Parathyroid adenoma (tissue), 2 donors: ENCODE data around the gene DDX27.

Experiments used
- H2AFZ ChIP-seq: fragments of 300-600 bp; sonication (generic); one replicate; pipeline ENCODE4 v1.7.0; 2017; ENCODE audit warnings: antibody characterized with exemption, mild to moderate bottlenecking
- H3K27ac ChIP-seq: fragments of 300-600 bp; sonication (generic); one replicate; pipeline ENCODE4 v1.7.0; 2017
- H3K27me3 ChIP-seq: fragments of 300-600 bp; sonication (generic); one replicate; pipeline ENCODE4 v1.7.0; 2017; ENCODE audit warnings: low read length; ENCODE audit not compliant: control insufficient read depth, insufficient read depth
- H3K36me3 ChIP-seq: fragments of 300-600 bp; sonication (generic); one replicate; pipeline ENCODE4 v1.7.0; 2017; ENCODE audit warnings: low read length; ENCODE audit not compliant: control insufficient read depth, insufficient read depth
- H3K4me1 ChIP-seq: fragments of 300-600 bp; sonication (generic); one replicate; pipeline ENCODE4 v1.7.0; 2017; ENCODE audit warnings: control low read depth
- H3K4me2 ChIP-seq: fragments of 300-600 bp; sonication (generic); one replicate; pipeline ENCODE4 v1.7.0; 2017; ENCODE audit warnings: low read length
- H3K4me3 ChIP-seq: fragments of 300-600 bp; sonication (generic); one replicate; pipeline ENCODE4 v1.7.0; 2017; ENCODE audit warnings: low read depth, low read length
- H3K79me2 ChIP-seq: fragments of 300-600 bp; sonication (generic); one replicate; pipeline ENCODE4 v1.7.0; 2017; ENCODE audit warnings: control low read depth
- H3K9ac ChIP-seq: fragments of 300-600 bp; sonication (generic); one replicate; pipeline ENCODE4 v1.7.0; 2017; ENCODE audit warnings: mild to moderate bottlenecking
- H3K9me3 ChIP-seq: fragments of 300-600 bp; sonication (generic); one replicate; pipeline ENCODE4 v1.7.0; 2017; ENCODE audit warnings: low read length; ENCODE audit not compliant: control insufficient read depth
- TF ChIP-seq, protein P1 (sequence below): fragments of 300-600 bp; sonication (generic); IDR thresholded peaks from one replicate; pipeline ENCODE4 v1.7.0; 2017; ENCODE audit warnings: antibody characterized with exemption, mild to moderate bottlenecking
- donor health status: primary hyperparathyroidism.

DDX27 gene

DNA sequence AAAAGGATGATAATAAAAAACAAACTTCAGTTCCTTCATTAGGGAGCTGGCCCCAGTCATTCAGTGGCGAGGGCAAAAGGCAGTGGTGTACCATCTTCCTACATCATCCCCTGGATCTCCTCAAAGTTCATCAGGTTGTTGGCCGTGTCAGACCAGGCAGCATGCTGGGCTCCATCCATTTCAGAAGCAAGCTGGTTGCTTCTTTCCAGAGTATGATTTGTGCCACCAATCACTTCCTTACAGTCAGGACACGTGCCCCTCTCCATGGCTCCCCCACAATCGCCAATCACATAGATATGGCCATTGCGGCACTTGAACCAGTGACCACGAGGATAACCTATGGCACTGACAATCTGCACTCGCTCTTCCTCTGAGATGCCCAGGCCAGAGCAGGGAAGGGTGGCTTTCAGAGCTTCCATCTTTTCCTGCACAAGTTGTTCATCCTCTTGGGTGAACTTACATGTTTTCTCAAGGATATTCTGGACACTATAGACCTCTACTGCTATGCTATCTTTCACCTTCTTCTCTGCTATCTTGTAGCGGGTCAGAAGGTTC is 28.0 kb downstream of the DDX27 start:
- no peak overlapping the region for H2AFZ ChIP-seq
- no peak overlapping the region for H3K9ac ChIP-seq
- no peaks in the 10 kb centered on the region for H3K36me3 ChIP-seq
- H3K4me2 ChIP-seq, result no peak overlapping the region
- H3K9me3 ChIP-seq, result no peaks in the 10 kb centered on the region
- no peaks in the 10 kb centered on the region for H3K4me1 ChIP-seq
- H3K4me3 ChIP-seq, result no peak overlapping the region
- no peaks in the 10 kb centered on the region for H3K79me2 ChIP-seq
- TF ChIP-seq, protein P1, sequence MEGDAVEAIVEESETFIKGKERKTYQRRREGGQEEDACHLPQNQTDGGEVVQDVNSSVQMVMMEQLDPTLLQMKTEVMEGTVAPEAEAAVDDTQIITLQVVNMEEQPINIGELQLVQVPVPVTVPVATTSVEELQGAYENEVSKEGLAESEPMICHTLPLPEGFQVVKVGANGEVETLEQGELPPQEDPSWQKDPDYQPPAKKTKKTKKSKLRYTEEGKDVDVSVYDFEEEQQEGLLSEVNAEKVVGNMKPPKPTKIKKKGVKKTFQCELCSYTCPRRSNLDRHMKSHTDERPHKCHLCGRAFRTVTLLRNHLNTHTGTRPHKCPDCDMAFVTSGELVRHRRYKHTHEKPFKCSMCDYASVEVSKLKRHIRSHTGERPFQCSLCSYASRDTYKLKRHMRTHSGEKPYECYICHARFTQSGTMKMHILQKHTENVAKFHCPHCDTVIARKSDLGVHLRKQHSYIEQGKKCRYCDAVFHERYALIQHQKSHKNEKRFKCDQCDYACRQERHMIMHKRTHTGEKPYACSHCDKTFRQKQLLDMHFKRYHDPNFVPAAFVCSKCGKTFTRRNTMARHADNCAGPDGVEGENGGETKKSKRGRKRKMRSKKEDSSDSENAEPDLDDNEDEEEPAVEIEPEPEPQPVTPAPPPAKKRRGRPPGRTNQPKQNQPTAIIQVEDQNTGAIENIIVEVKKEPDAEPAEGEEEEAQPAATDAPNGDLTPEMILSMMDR, result no peak
- no peaks in the 10 kb centered on the region for H3K27me3 ChIP-seq
- no peak overlapping the region for H3K27ac ChIP-seq

DNA sequence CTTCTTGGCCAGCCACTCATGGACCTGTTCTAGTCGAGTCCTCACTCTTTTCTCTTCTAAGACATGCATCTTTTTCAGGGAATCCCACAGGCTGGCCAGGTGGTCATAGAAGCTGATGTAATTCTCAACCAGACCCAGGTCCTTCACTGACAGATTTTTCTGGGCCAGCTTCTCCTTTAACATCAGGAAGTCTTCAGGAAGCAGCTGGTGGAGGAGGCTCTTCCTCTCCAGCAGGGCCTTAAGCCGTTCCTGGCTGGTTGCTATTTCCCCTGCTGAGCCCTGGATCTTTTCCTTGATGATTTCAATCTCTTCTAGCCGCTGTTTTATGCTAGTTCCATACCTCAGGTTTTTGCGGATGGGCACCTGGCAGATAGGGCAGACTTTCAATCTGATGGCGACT is 28.6 kb downstream of the DDX27 start:
- no peaks in the 10 kb centered on the region for H3K79me2 ChIP-seq
- H3K4me2 ChIP-seq, result no peak overlapping the region
- no peaks in the 10 kb centered on the region for H3K9me3 ChIP-seq
- no peak overlapping the region for H3K4me3 ChIP-seq
- TF ChIP-seq, protein P1, result no peak
- no peak overlapping the region for H3K9ac ChIP-seq
- peaks cover 3% of the 10 kb centered on the region for H3K4me1 ChIP-seq
- no peaks in the 10 kb centered on the region for H3K27me3 ChIP-seq
- H2AFZ ChIP-seq, result no peak overlapping the region
- H3K27ac ChIP-seq, result no peak overlapping the region
- no peaks in the 10 kb centered on the region for H3K36me3 ChIP-seq

- TF ChIP-seq, protein P1, result no peak
- no peaks in the 10 kb centered on the region for H3K79me2 ChIP-seq
- H2AFZ ChIP-seq, result no peak overlapping the region
- H3K27ac ChIP-seq, result no peak overlapping the region
- H3K4me2 ChIP-seq, result no peak overlapping the region
- H3K36me3 ChIP-seq, result no peaks in the 10 kb centered on the region
- H3K9me3 ChIP-seq, result no peaks in the 10 kb centered on the region
- H3K4me1 ChIP-seq, result peaks cover 8% of the 10 kb centered on the region
- no peak overlapping the region for H3K9ac ChIP-seq
- no peak overlapping the region for H3K4me3 ChIP-seq
- no peaks in the 10 kb centered on the region for H3K27me3 ChIP-seq
These were observed 29.1 kb downstream of the DDX27 start for GRCh38 chr20:49248301-49248700.

GRCh38 chr20:49248879-49249665 is 29.9 kb downstream of the DDX27 start:
- Histone ChIP-seq H3K9me3 (no peaks in the 10 kb centered on the region), H3K9ac (no peak overlapping the region), H3K4me1 (peaks cover 8% of the 10 kb centered on the region), H3K4me3 (no peak overlapping the region), H3K27me3 (no peaks in the 10 kb centered on the region), H3K27ac (no peak overlapping the region), H3K4me2 (no peak overlapping the region), H3K79me2 (no peaks in the 10 kb centered on the region), H2AFZ (no peak overlapping the region), H3K36me3 (no peaks in the 10 kb centered on the region)
- TF ChIP-seq, protein P1, result no peak
